8988T (cell line): ENCODE results near the gene COG7.
"Not testable (repeated sequence)": the region's sequence is repeated elsewhere in the genome, so short reads cannot be mapped to it uniquely, and the experiment has no call there.

Experiments
- DNase-seq: peaks from one replicate; pipeline ENCODE4 v3.0.0; 2011

The COG7 gene

GRCh38 chr16:23408823-23409298, 44.1 kb downstream of the COG7 start:
- DNase-seq, result peak; percentile 39

GRCh38 chr16:23408242-23408822, 44.7 kb downstream of the COG7 start:
- no peak for DNase-seq

GRCh38 chr16:23407436-23408127, 45.4 kb downstream of the COG7 start:
- DNase-seq, result no peak

- DNase-seq, result no peak
Measured at GRCh38 chr16:23406546-23407240, 46.3 kb downstream of the COG7 start.

GRCh38 chr16:23406024-23406423, 47.0 kb downstream of the COG7 start:
- no peak for DNase-seq

- DNase-seq, result no peak
Measured at GRCh38 chr16:23403547-23403946, 49.4 kb downstream of the COG7 start.

- no peak for DNase-seq
Measured at GRCh38 chr16:23402100-23402499, 50.9 kb downstream of the COG7 start.

- no peak for DNase-seq
Measured at GRCh38 chr16:23401139-23401538, 51.9 kb downstream of the COG7 start.

- not testable (repeated sequence) for DNase-seq
Measured at GRCh38 chr16:23400447-23400846, 52.5 kb downstream of the COG7 start.

- no peak for DNase-seq
Measured at GRCh38 chr16:23398987-23399805, 53.8 kb downstream of the COG7 start.

- no peak for DNase-seq
Measured at GRCh38 chr16:23397464-23397863, 55.5 kb downstream of the COG7 start.

- no peak for DNase-seq
Measured at GRCh38 chr16:23395732-23396131, 57.3 kb downstream of the COG7 start.

GRCh38 chr16:23394141-23394831, 58.7 kb downstream of the COG7 start:
- DNase-seq, result no peak

GRCh38 chr16:23392223-23392600, 60.8 kb downstream of the COG7 start:
- no peak for DNase-seq

- no peak for DNase-seq
Measured at GRCh38 chr16:23391381-23392222, 61.4 kb downstream of the COG7 start.

GRCh38 chr16:23389936-23390335, 63.1 kb downstream of the COG7 start:
- not testable (repeated sequence) for DNase-seq

- no peak for DNase-seq
Measured at GRCh38 chr16:23389201-23389600, 63.8 kb downstream of the COG7 start.

GRCh38 chr16:23388786-23389185, 64.2 kb downstream of the COG7 start:
- no peak for DNase-seq

GRCh38 chr16:23387666-23388065, 65.3 kb downstream of the COG7 start:
- no peak for DNase-seq

- no peak for DNase-seq
Measured at GRCh38 chr16:23385441-23385840, 67.5 kb downstream of the COG7 start.

- no peak for DNase-seq
Measured at GRCh38 chr16:23384878-23385277, 68.1 kb downstream of the COG7 start.

- no peak for DNase-seq
Measured at GRCh38 chr16:23383881-23384280, 69.1 kb downstream of the COG7 start.
